Measurements from ENCODE around the gene BNIP5.

DNA sequence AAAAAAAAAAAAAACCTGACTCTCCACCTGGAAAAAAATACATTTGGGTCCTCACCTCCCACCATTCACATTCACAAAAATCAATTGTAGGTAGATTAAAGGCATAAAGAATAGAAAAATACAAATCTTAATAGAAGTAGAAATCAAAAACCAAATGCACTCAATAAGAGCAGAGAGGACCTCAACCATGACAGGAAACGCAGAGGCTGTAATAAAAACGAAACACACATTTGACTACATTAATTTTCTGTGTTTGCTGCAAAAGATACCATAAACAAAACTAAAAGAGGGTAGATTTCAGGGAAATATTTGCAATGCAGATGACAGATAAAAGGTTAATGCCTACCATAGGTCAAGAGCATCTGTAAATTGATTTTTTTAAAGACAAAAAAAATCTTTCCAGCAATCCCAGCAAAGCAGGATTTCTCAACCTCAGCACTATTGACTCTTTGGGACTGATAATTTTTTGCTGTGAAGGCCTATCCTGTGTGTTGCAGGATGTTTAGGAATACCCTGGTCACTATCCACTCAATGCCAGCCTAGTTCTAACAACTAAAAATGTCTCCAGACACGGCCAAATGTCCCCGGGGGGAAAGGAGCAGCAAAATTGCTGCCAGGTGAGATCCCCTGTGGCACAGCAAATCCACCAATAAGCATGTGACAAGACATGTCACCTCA is 41.7 kb upstream of the BNIP5 start:
- TF ChIP-seq, protein P1, sequence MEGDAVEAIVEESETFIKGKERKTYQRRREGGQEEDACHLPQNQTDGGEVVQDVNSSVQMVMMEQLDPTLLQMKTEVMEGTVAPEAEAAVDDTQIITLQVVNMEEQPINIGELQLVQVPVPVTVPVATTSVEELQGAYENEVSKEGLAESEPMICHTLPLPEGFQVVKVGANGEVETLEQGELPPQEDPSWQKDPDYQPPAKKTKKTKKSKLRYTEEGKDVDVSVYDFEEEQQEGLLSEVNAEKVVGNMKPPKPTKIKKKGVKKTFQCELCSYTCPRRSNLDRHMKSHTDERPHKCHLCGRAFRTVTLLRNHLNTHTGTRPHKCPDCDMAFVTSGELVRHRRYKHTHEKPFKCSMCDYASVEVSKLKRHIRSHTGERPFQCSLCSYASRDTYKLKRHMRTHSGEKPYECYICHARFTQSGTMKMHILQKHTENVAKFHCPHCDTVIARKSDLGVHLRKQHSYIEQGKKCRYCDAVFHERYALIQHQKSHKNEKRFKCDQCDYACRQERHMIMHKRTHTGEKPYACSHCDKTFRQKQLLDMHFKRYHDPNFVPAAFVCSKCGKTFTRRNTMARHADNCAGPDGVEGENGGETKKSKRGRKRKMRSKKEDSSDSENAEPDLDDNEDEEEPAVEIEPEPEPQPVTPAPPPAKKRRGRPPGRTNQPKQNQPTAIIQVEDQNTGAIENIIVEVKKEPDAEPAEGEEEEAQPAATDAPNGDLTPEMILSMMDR (conservative IDR thresholded peaks at IDR 0.05; ENCODE audit: low read length): no peak
- TF ChIP-seq EZH2phosphoT487 (IDR thresholded peaks at IDR 0.05; ENCODE audit: borderline replicate concordance): no peak
